GM18511 (cell line): ENCODE measurements around the gene ABLIM3.
"Not testable (repeated sequence)": the region's sequence is repeated elsewhere in the genome, so short reads cannot be mapped to it uniquely, and the experiment has no call there.

Experiments
- ATAC-seq: cut with Tn5 transposase; IDR thresholded peaks from one replicate; pipeline ENCODE4 v1.9.1; 2021; ENCODE audit warnings: mild to moderate bottlenecking, moderate library complexity; ENCODE audit not compliant: unreplicated experiment

Gene ABLIM3

GRCh38 chr5:149247726-149248125 is 106.4 kb downstream of the ABLIM3 start:
- ATAC-seq: no peak

DNA sequence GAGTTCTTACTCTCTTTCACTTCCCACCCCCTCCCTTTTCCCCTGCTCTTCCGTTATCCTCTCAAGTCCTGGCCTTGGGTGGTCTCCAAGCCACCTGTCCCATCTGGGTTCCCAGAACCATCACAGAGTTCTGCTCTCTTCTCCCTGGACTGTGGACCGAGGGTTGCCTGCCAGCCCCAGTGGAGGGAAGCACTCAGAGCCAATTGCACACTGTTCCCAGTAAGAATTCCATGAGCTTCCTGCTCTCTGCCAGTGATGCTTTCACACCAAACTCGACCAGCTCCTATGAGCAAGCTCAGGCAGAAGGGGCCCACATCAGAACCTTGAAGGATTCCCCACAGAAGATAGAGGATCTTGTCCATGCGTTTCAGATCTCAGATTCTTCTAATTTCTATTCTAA is 110.3 kb downstream of the ABLIM3 start:
- no peak for ATAC-seq

DNA sequence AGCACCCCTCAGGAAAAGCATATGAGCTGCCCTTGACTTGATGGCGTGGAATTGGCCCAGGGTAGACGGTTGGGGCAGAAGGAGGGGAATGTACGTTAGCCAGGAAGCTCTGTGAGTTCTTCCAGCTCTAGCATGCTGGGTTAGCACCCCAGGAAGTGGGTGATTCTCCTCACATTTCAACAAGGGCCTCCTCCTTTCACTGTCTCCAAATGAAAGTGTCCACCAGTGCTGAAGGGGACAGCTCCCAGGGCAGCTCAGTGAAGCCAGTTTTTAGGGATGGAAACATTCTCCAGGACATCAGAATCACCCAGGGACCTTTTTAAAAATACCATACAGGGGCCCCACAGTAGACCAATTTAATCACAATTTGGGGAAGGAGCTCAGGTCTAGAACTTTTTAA is 113.2 kb downstream of the ABLIM3 start:
- ATAC-seq: no peak

DNA sequence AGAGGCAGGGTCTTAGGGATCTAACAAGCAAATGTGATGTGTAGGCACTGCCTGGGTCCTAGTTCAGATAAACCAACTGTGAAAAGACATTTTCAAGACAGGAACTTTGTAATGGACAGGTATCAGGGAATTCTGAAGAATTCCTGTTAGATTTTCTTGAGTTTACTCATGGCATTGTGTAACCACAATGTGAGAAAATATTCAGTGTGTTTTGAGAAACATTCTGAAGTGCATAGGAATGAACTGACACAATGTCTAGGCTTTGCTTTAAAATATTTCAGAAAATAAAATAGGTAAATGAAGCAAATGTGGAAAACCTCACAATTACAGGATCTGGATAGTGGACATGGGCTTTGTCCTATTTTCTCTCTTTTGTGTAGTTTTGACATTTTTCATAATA is 115.2 kb downstream of the ABLIM3 start:
- ATAC-seq: no peak

DNA sequence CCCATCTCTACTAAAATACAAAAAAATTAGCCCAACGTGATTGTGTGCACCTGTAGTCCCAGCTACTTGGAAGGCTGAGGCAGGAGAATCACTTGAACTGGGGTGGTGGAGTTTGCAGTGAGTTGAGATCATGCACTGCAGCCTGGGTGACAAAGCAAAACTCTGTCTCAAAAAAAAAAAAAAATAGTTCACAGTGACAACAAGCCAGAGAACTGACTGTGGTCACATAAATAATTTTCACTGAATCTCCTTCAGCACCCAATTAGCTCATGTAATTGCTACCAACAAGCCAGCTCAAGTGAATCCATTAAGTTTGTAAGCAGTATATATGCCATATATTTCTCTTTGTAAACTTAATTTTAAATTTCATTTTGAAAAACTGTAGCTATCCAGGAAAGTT is 115.8 kb downstream of the ABLIM3 start:
- ATAC-seq: no peak

DNA sequence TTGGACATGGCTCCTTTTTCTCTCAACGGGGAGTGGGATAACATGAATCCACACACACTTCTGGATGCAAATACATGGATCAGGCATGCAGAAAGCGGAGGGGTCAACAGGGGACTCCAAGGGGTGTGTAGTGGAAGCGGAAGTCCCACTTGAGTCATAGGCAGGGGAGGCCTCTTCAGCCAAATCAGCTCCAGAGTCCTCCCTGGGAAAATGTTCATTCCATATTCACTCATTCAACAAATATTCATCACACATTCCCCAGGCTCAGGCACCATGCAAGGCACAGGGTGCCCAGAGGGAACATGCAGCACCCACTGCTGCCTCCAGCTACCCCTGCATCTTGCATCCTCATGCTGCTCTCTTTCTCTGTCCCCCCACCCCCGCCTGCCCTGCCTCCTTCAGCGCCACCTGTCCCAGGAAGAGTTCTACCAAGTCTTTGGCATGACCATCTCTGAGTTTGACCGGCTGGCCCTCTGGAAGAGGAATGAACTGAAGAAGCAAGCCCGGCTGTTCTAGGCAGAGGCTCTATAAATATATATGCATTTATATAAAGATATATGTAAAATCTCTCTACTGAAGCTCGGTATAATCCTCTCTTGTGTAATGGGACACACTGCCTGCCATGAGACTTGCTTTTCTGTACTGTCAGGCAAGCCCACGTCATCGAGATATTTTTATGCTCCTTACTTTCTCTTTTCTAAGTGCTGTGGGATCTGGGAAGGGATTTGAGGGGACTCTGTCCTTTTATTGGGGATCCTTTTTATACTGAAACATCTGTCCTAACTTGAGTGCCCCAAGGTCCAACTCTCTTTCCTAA is 116.8 kb downstream of the ABLIM3 start:
- ATAC-seq: no peak

- no peak for ATAC-seq
Measured at GRCh38 chr5:149260761-149261160, 119.5 kb downstream of the ABLIM3 start.

DNA sequence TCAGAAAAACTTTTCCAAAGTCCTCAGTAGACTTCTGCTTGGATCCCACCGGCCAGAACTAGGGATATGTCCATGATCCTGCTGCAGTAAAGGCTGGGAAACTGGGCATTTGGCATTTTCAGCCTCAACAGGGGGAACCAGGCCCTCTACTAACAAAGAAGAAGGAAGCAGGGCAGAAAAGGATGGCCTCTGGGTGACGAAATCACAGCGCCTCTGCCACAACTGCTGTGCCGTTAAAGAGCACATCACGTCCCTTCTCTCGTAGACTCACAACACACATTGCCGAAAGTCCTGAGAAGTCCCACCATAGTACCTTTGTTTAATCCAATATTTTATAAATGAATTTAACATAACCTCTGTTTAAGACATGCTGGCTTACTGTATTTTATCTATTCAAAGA is 120.0 kb downstream of the ABLIM3 start:
- no peak for ATAC-seq

GRCh38 chr5:149262315-149262714 is 121.0 kb downstream of the ABLIM3 start:
- ATAC-seq: no peak

DNA sequence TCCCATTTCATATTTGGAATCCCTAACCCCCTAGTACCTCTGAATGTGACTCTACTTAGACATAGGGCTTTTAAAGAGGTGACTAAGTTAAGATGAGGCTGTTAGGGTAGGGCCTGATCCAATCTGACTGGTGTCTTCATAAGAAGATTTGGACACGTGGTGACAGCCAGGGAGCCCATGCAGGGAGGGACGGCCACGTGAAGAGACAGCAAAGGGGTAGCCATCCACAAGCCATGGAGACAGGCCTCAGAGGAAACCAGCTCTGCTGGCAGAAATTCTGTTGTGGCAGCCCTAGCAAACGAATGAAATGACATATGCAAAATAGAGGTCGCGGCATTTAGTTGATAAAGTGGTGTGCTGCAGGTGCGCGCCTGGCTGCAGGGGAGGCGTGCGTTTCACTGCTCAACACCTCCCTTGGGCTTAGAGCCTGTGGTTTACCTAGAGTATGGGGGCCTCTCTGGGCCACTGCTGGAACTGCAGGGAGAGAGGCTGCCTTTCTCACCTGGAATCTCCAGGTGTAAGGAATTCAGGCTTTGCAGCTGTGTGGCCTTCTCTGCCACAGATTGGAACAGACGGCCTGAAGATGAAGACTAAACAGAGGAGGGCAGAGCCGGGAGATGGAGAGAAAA is 123.3 kb downstream of the ABLIM3 start:
- ATAC-seq: peak; percentile 90

- ATAC-seq: no peak
Measured at GRCh38 chr5:149265068-149265465, 123.8 kb downstream of the ABLIM3 start.

DNA sequence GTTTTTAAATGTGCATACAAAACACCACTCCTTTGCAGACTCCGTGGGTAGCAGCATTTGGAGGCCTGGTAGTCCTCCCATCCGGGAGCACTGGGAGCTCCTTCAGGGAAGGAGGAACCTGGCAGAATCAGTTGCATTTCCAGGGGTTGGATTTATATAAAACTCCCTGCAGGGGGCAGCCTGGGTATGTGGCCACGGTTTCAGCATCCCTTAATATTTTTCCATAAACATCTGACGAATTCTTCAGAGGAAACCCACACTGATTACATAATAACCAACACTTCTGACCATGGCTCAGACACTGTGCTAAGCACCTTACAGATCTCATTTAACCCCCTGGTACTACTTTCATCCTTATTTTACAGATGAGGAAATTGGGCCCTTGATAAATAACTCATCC is 124.3 kb downstream of the ABLIM3 start:
- ATAC-seq: no peak

- no peak for ATAC-seq
Measured at GRCh38 chr5:149267241-149267973, 126.1 kb downstream of the ABLIM3 start.

GRCh38 chr5:149268928-149269557 is 127.8 kb downstream of the ABLIM3 start:
- no peak for ATAC-seq

- no peak for ATAC-seq
Measured at GRCh38 chr5:149271195-149271715, 130.0 kb downstream of the ABLIM3 start.

DNA sequence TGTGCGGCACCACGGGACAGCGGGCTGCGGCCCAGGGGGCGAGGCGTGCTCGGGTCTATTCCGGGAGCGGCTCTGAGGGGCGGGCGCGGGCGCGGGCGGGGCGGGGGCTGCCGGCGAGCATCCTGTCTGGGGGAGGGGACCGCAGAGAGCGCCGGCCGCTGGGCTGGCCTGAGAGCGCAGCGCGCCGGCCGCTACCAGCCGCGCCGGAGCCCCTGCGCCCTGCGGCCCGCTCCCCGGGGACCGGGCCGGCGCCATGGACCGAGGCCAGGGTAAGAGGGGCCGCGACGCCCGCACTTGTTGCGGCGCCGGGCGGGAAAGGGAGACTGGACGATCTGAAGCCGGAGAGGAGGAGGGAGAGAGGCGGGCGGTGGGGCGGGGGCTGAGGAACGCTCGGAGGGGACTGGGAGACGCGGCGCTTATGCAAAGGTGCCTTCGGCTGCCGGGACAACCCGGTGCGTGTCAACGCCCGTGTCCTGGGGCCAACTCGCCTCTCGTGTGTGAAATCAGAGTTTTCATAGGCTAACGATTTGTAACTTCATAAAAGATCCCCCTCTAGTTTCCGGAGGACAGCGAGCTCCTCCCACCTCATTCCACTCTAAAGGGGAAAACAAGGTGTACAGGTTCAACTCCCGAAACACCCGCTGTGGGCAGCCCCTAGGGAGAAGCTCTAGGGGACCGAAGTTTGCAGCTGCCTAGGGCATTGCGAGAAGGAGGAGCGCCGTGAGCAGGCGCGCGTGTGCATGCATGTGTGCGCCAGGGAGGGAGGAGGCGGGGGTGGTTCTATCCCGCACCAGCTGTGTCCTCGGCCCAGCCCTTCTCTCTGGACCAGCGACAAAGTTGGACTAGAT is 130.6 kb downstream of the ABLIM3 start, which contains the start of gene AFAP1L1:
TSS of gene AFAP1L1 (plus strand) at position 144 of the 848 bp plus-strand sequence. CDS start at position 254, 110 bp downstream.
- ATAC-seq: no peak

DNA sequence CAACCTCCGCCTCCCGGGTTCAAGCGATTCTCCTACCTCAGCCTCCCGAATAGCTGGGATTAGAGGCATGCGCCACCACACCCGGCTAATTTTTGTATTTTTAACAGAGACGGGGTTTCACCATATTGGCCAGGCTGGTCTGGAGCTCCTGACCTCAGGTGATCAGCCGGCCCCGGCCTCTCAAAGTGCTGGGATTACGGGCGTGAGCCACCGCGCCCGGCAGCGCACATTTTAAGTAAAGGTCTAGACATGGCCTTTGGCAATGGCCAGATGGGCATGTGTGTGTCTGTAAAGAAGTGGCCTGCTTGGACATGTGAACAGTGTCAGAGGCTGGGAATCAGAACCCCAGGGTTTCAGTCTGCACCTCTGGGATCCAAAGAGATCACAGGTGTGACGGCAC is 131.5 kb downstream of the ABLIM3 start:
- not testable (repeated sequence) for ATAC-seq

DNA sequence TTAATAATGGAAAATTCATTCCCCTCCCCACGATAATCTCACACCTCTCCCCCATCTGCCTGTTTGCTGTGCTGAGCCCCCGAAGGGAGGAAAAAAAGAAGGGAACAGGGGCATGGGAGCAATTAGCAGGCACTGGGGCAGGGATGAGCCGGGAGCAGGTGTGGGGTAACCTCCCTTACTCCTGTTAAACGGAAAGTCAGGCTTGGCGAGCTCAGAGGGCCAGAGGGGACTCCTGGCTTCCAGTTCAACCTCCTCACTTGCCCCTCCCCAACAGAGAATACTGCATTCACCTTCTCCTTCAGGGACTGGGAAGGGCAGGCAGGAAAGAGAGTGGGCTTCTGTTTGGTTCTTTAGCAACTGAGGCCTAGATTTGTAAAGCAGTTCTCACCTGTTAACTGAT is 131.9 kb downstream of the ABLIM3 start:
- ATAC-seq: no peak

- ATAC-seq: no peak
Measured at GRCh38 chr5:149273950-149274349, 132.7 kb downstream of the ABLIM3 start.

GRCh38 chr5:149274939-149275338 is 133.6 kb downstream of the ABLIM3 start:
- ATAC-seq: no peak
